ENCODE results near the gene FYB1. TPM values are rescaled to one million over a fixed set of nuclear protein-coding genes. Genes with fewer than 3 reads are reported as not detected.

The FYB1 gene
- total RNA-seq, 1 experiment from 2014 or later = 0.42 TPM

GRCh38 chr5:39160576-39161213 lies 58.7 kb downstream of the FYB1 start:
- no TSS peak for BruUV-seq (replicated peaks)
- Histone ChIP-seq H3K79me2 (ENCODE audit: insufficient read depth, low read length) (no peaks in the 10 kb centered on the region), H3K36me3 (ENCODE audit: control insufficient read depth in 1 of 2, insufficient read depth in 2 of 2, low read length in 2 of 2) (no peaks in the 10 kb centered on the region), H3K27ac (ENCODE audit: low read depth, low read length) (no peak overlapping the region), H2AFZ (ENCODE audit: low read depth, low read length, poor library complexity, severe bottlenecking) (no peak overlapping the region), H3K9ac (ENCODE audit: low read length) (no peak overlapping the region), H3K27me3 (ENCODE audit: insufficient read depth, low read length) (no peaks in the 10 kb centered on the region), H4K20me1 (ENCODE audit: insufficient read depth) (no peaks in the 10 kb centered on the region), H3K9me2 (ENCODE audit: insufficient read depth) (no peaks in the 10 kb centered on the region), H3K9me3 (ENCODE audit: control insufficient read depth in 1 of 2, insufficient read depth in 1 of 2, low read depth in 1 of 2, low read length in 2 of 2) (no peaks in the 10 kb centered on the region), H3K4me3 (replicated peaks in 1 of 2; ENCODE audit: low read depth in 1 of 2, low read length in 2 of 2) (no peak overlapping the region), H3K4me2 (ENCODE audit: low read length) (no peak overlapping the region), H3K4me1 (ENCODE audit: control insufficient read depth in 1 of 2, insufficient read depth in 2 of 2, low read length in 2 of 2) (no peaks in the 10 kb centered on the region)
- RAD21 ChIA-PET (ENCODE audit: low non-redundant PET in 1 of 2, low total read pairs in 2 of 2, uncharacterized antibody in 2 of 2, unreplicated experiment in 2 of 2) = no interaction called here
- TF ChIP-seq EGR1 (IDR thresholded peaks at IDR 0.05; ENCODE audit: low read depth) (no peak), POLR2AphosphoS5 (IDR thresholded peaks at IDR 0.05; ENCODE audit: low read depth, low read length) (no peak), EZH2 (IDR thresholded peaks at IDR 0.05) (no peak), RAD21 (IDR thresholded peaks at IDR 0.05; ENCODE audit: low read depth) (no peak), CEBPB (IDR thresholded peaks at IDR 0.05; ENCODE audit: low read depth) (no peak), YY1 (IDR thresholded peaks at IDR 0.05; ENCODE audit: extremely low read depth, insufficient replicate concordance, low read depth, low read length) (no peak), EZH2phosphoT487 (IDR thresholded peaks at IDR 0.05; ENCODE audit: borderline replicate concordance) (no peak), SP1 (IDR thresholded peaks at IDR 0.05; ENCODE audit: low read depth) (no peak), ZNF274 (IDR thresholded peaks at IDR 0.05; ENCODE audit: low read depth, low read length) (no peak)
- TF ChIP-seq, protein P1, sequence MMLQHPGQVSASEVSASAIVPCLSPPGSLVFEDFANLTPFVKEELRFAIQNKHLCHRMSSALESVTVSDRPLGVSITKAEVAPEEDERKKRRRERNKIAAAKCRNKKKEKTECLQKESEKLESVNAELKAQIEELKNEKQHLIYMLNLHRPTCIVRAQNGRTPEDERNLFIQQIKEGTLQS (IDR thresholded peaks at IDR 0.05) = no peak
- TF ChIP-seq, protein P2, sequence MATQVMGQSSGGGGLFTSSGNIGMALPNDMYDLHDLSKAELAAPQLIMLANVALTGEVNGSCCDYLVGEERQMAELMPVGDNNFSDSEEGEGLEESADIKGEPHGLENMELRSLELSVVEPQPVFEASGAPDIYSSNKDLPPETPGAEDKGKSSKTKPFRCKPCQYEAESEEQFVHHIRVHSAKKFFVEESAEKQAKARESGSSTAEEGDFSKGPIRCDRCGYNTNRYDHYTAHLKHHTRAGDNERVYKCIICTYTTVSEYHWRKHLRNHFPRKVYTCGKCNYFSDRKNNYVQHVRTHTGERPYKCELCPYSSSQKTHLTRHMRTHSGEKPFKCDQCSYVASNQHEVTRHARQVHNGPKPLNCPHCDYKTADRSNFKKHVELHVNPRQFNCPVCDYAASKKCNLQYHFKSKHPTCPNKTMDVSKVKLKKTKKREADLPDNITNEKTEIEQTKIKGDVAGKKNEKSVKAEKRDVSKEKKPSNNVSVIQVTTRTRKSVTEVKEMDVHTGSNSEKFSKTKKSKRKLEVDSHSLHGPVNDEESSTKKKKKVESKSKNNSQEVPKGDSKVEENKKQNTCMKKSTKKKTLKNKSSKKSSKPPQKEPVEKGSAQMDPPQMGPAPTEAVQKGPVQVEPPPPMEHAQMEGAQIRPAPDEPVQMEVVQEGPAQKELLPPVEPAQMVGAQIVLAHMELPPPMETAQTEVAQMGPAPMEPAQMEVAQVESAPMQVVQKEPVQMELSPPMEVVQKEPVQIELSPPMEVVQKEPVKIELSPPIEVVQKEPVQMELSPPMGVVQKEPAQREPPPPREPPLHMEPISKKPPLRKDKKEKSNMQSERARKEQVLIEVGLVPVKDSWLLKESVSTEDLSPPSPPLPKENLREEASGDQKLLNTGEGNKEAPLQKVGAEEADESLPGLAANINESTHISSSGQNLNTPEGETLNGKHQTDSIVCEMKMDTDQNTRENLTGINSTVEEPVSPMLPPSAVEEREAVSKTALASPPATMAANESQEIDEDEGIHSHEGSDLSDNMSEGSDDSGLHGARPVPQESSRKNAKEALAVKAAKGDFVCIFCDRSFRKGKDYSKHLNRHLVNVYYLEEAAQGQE (IDR thresholded peaks at IDR 0.05; ENCODE audit: low read depth) = no peak
- intact Hi-C loops (cut with micrococcal nuclease) = no loop called here
- CTCF ChIA-PET = no interaction called here
- no peak for ATAC-seq
- POLR2A ChIA-PET = no interaction called here
- DNase-seq (ENCODE audit: low read depth, low spot score) = no peak

Data from HCT116 (cell line).